IMR-90 (cell line): ENCODE data around the gene SAMSN1. TPM values are rescaled to one million over a fixed set of nuclear protein-coding genes. Genes with fewer than 3 reads are reported as not detected.

ENCODE experiments used
- ATAC-seq: fragments of 200-7000 bp; cut with Tn5 transposase; 2 replicates; pipeline ENCODE4 v1.9.1; 2020; ENCODE audit warnings: low read depth, mild to moderate bottlenecking, moderate library complexity
- BruUV-seq: library from RNA; stranded (reverse); fragments of 400-500 nt; replicated peaks from 2 replicates; lab custom pipeline; 2021; lab: Mats Ljungman, UMichigan
- CTCF ChIA-PET: fragments of 300-600 bp; formaldehyde crosslinking; extraction: SDS; loops from one replicate; lab custom pipeline; 2021; ENCODE audit warnings: antibody characterized with exemption; lab: Yijun Ruan, JAX
- POLR2A ChIA-PET: fragments of 300-600 bp; sonication (Branson Sonifier 250); formaldehyde crosslinking; loops from one replicate; lab custom pipeline; 2022; ENCODE audit warnings: antibody characterized with exemption; ENCODE audit not compliant: unreplicated experiment; lab: Charles Lee
- DNase-seq: peaks from one replicate; pipeline ENCODE4 v3.0.0; 2013
- H2AFZ ChIP-seq: replicated peaks from 2 replicates; pipeline ENCODE3; 2013; ENCODE audit warnings: low read length, mild to moderate bottlenecking; ENCODE audit not compliant: poor library complexity
- H2AK5ac ChIP-seq: 2 replicates; pipeline ENCODE4 v1.6.1; 2013; ENCODE audit warnings: low read depth, low read length, inconsistent platforms
- H2AK9ac ChIP-seq: replicated peaks from 2 replicates; pipeline ENCODE3; 2013; ENCODE audit warnings: mild to moderate bottlenecking, low read depth, low read length, moderate library complexity; ENCODE audit not compliant: poor library complexity
- H2BK120ac ChIP-seq: 2 replicates; pipeline ENCODE4 v1.6.1; 2013; ENCODE audit warnings: low read depth, low read length, inconsistent platforms
- H2BK15ac ChIP-seq: 3 replicates; pipeline ENCODE4 v1.6.1; 2013; ENCODE audit warnings: low read depth, low read length, inconsistent platforms
- H2BK20ac ChIP-seq: 2 replicates; pipeline ENCODE4 v1.6.1; 2013; ENCODE audit warnings: low read depth, mild to moderate bottlenecking, inconsistent platforms, low read length, moderate library complexity
- H2BK5ac ChIP-seq: 2 replicates; pipeline ENCODE4 v1.6.1; 2013; ENCODE audit warnings: mild to moderate bottlenecking, low read depth, low read length, inconsistent platforms; ENCODE audit not compliant: poor library complexity, severe bottlenecking
- H3K14ac ChIP-seq: replicated peaks from 2 replicates; pipeline ENCODE4 v1.6.1; 2013; ENCODE audit warnings: low read depth, low read length, inconsistent platforms
- H3K18ac ChIP-seq: 2 replicates; pipeline ENCODE4 v1.6.1; 2013; ENCODE audit warnings: low read depth, low read length, control low read depth
- H3K23ac ChIP-seq: 2 replicates; pipeline ENCODE4 v1.6.1; 2013; ENCODE audit warnings: low read depth, low read length, inconsistent platforms
- H3K27ac ChIP-seq: 2 replicates; pipeline ENCODE4 v1.5.1; 2013; ENCODE audit warnings: mild to moderate bottlenecking, control low read depth, low read length; ENCODE audit not compliant: insufficient read depth
- H3K27me3 ChIP-seq: 2 replicates; pipeline ENCODE4 v1.6.1; 2013; ENCODE audit warnings: low read length; ENCODE audit not compliant: control insufficient read depth, insufficient read depth
- H3K36me3 ChIP-seq: 2 replicates; pipeline ENCODE4 v1.6.1; 2013; ENCODE audit warnings: low read length, mixed read lengths; ENCODE audit not compliant: control insufficient read depth, insufficient read depth
- H3K4ac ChIP-seq: 2 replicates; pipeline ENCODE4 v1.6.1; 2013; ENCODE audit warnings: low read depth, low read length, inconsistent platforms
- H3K4me1 ChIP-seq: 2 replicates; pipeline ENCODE4 v1.6.1; 2013; ENCODE audit warnings: low read length, mixed read lengths; ENCODE audit not compliant: control insufficient read depth, insufficient read depth
- H3K4me2 ChIP-seq: 2 replicates; pipeline ENCODE4 v1.6.1; 2013; ENCODE audit warnings: low read depth, mild to moderate bottlenecking, control low read depth, low read length, moderate library complexity
- H3K4me3 ChIP-seq: 2 replicates; pipeline ENCODE4 v1.5.1; 2013; ENCODE audit warnings: low read depth, mild to moderate bottlenecking, control low read depth, low read length, moderate library complexity; ENCODE audit not compliant: insufficient read depth
- H3K56ac ChIP-seq: 2 replicates; pipeline ENCODE4 v1.6.1; 2013; ENCODE audit warnings: low read length, inconsistent platforms; ENCODE audit not compliant: insufficient read depth; ENCODE audit errors: extremely low read depth
- H3K79me1 ChIP-seq, 2 experiments: 2 replicates each; pipeline ENCODE4 v1.6.1; 2013; ENCODE audit warnings: low read length in 2 of 2, inconsistent platforms in 1 of 2, low read depth in 1 of 2
- H3K9ac ChIP-seq: 2 replicates; pipeline ENCODE4 v1.6.1; 2013; ENCODE audit warnings: low read depth, low read length, control low read depth
- H3K9me1 ChIP-seq: 2 replicates; pipeline ENCODE4 v1.6.1; 2013; ENCODE audit warnings: low read length, inconsistent platforms; ENCODE audit not compliant: insufficient read depth
- H3K9me3 ChIP-seq: 2 replicates; pipeline ENCODE4 v1.6.1; 2013; ENCODE audit warnings: low read length; ENCODE audit not compliant: control insufficient read depth, insufficient read depth
- H4K20me1 ChIP-seq: 2 replicates; pipeline ENCODE4 v1.6.1; 2013; ENCODE audit warnings: low read length, inconsistent platforms; ENCODE audit not compliant: insufficient read depth
- H4K5ac ChIP-seq: 2 replicates; pipeline ENCODE4 v1.6.1; 2013; ENCODE audit warnings: mild to moderate bottlenecking, low read depth, low read length, control low read depth
- H4K8ac ChIP-seq, 2 experiments: 2 replicates each; pipeline ENCODE4 v1.6.1; 2013; ENCODE audit warnings: low read depth in 2 of 2, low read length in 2 of 2, control low read depth in 1 of 2, inconsistent platforms in 1 of 2
- H4K91ac ChIP-seq: 2 replicates; pipeline ENCODE4 v1.6.1; 2013; ENCODE audit warnings: low read depth, low read length, inconsistent platforms; ENCODE audit not compliant: insufficient read depth
- CHD1 ChIP-seq: IDR thresholded peaks from 2 replicates; pipeline ENCODE4 v1.6.1; 2012; ENCODE audit warnings: low read depth, low read length, improper control_type of control experiment
- FOS ChIP-seq: fragments of 150-350 bp; IDR thresholded peaks from 2 replicates; pipeline ENCODE4 v1.6.1; 2016; ENCODE audit warnings: low read depth, low read length
- MAFK ChIP-seq: IDR thresholded peaks from 2 replicates; pipeline ENCODE4 v1.6.1; 2012; ENCODE audit warnings: low read depth, low read length, improper control_type of control experiment
- MAZ ChIP-seq: IDR thresholded peaks from 2 replicates; pipeline ENCODE4 v1.6.1; 2012; ENCODE audit warnings: low read depth, mild to moderate bottlenecking, low read length, improper control_type of control experiment, moderate library complexity, borderline replicate concordance
- MXI1 ChIP-seq: IDR thresholded peaks from 2 replicates; pipeline ENCODE4 v1.6.1; 2012; ENCODE audit warnings: low read depth, mild to moderate bottlenecking, low read length, moderate library complexity, borderline replicate concordance
- NFE2L2 ChIP-seq: fragments of 150-350 bp; IDR thresholded peaks from 2 replicates; pipeline ENCODE4 v1.6.1; 2016; ENCODE audit warnings: low read depth, mild to moderate bottlenecking, low read length
- POLR2A ChIP-seq: IDR thresholded peaks from 2 replicates; pipeline ENCODE4 v1.6.1; 2012; ENCODE audit warnings: mild to moderate bottlenecking, low read depth, low read length
- RAD21 ChIP-seq: IDR thresholded peaks from 2 replicates; pipeline ENCODE4 v1.6.1; 2012; ENCODE audit warnings: low read length, improper control_type of control experiment
- RCOR1 ChIP-seq: IDR thresholded peaks from 2 replicates; pipeline ENCODE4 v1.6.1; 2012; ENCODE audit warnings: mild to moderate bottlenecking, low read length, improper control_type of control experiment; ENCODE audit not compliant: insufficient replicate concordance
- RFX5 ChIP-seq: IDR thresholded peaks from 2 replicates; pipeline ENCODE4 v1.8.0; 2012; ENCODE audit warnings: low read depth, mild to moderate bottlenecking, low read length, moderate library complexity
- SMC3 ChIP-seq: fragments of 150-350 bp; IDR thresholded peaks from 2 replicates; pipeline ENCODE4 v1.6.1; 2016; ENCODE audit warnings: low read depth, mild to moderate bottlenecking, antibody characterized with exemption, low read length, moderate library complexity
- WGBS, 2 experiments: methylation state at CpG; one replicate each; pipeline versions ENCODE4 v1.1.5 to v1.1.7; 2013; ENCODE audit warnings: missing lambda C conversion rate in 2 of 2; ENCODE audit not compliant: insufficient read length in 1 of 2; ENCODE audit errors: extremely low coverage in 2 of 2; 5-methylcytosine and 5-hydroxymethylcytosine counted together
- dilution Hi-C: fragments of 300-500 bp; cut with HindIII; formaldehyde crosslinking; loops from one replicate; pipeline ENCODE4 v1.14.3; 2018; ENCODE audit warnings: low sequenced_read_pairs; ENCODE audit not compliant: unreplicated experiment
- in situ Hi-C: fragments of 300-500 bp; cut with MboI; formaldehyde crosslinking; loops from 3 replicates; pipeline ENCODE4 v1.14.3; 2019; ENCODE audit warnings: low sequenced_read_pairs, inconsistent platforms, mixed read lengths
- intact Hi-C: fragments of 100-400 bp; cut with micrococcal nuclease; formaldehyde crosslinking; loops from 2 replicates; pipeline ENCODE4 v1.10.0; 2022
- polyA plus RNA-seq, 3 experiments: library from polyadenylated mRNA; depleted of rRNA; stranded (reverse); fragments of >200 nt; gene quantifications; 2 replicates each; pipeline ENCODE4 v1.2.3, GENCODE V29; 2012; ENCODE audit warnings: low replicate concordance in 1 of 3
- total RNA-seq: library from RNA; depleted of rRNA; stranded (reverse); fragments of >200 nt; gene quantifications from 2 replicates; pipeline ENCODE4 v1.2.3, GENCODE V29; 2012
- TF ChIP-seq, protein P1 (sequence below): fragments of 150-350 bp; IDR thresholded peaks from 2 replicates; pipeline ENCODE4 v1.6.1; 2016; ENCODE audit warnings: low read depth, mild to moderate bottlenecking, low read length, moderate library complexity, borderline replicate concordance

SAMSN1 gene
- total and polyA plus RNA-seq, 2 of the 4 experiments (the other 2 are of a cell fraction) = not detected

DNA sequence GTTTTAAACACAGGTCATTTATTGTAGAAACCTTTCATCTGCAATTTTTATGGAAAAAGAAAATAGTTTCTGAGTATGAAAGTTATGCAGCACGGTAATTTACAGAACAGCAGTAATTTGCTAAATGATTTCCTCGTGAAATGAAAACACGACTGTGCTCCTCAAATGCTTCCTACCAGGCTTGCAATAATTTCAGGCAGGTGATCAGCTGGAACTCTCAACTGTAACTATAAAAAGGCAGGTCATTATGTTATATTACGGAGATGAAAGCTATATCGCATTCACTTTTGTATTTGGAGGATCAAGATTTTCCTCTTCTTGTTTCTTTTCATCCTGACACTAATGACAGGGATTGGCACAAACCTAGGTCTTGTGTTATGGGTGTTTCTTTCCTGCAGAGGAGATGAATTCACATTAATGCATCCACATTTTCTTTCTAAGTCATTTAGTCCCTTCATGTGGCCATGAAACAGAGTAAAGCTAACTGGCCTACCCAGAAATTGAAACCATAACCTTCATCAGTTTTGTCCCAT lies 57.4 kb downstream of the SAMSN1 start:
- no peaks in the 10 kb centered on the region for H3K27me3 ChIP-seq
- TF ChIP-seq MXI1 = no peak
- TF ChIP-seq CHD1 = no peak
- no peak for TF ChIP-seq POLR2A
- TF ChIP-seq RFX5 = no peak
- no peak for TF ChIP-seq FOS
- TF ChIP-seq NFE2L2 = no peak
- TF ChIP-seq, protein P1, sequence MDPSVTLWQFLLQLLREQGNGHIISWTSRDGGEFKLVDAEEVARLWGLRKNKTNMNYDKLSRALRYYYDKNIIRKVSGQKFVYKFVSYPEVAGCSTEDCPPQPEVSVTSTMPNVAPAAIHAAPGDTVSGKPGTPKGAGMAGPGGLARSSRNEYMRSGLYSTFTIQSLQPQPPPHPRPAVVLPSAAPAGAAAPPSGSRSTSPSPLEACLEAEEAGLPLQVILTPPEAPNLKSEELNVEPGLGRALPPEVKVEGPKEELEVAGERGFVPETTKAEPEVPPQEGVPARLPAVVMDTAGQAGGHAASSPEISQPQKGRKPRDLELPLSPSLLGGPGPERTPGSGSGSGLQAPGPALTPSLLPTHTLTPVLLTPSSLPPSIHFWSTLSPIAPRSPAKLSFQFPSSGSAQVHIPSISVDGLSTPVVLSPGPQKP = no peak
- TF ChIP-seq MAFK = no peak
- no peak for TF ChIP-seq MAZ
- no peak for TF ChIP-seq RCOR1
- TF ChIP-seq SMC3 = no peak
- TF ChIP-seq RAD21 = no peak
- H3K27ac ChIP-seq = no peak overlapping the region
- H3K4me3 ChIP-seq = no peak overlapping the region
- ATAC-seq (no peak), DNase-seq (no peak)
- no peak overlapping the region for H4K91ac ChIP-seq
- no peaks in the 10 kb centered on the region for H3K79me1 ChIP-seq
- no peak overlapping the region for H3K14ac ChIP-seq
- no peak overlapping the region for H2BK120ac ChIP-seq
- H3K4me1 ChIP-seq = no peaks in the 10 kb centered on the region
- H2AFZ ChIP-seq = no peak overlapping the region
- H4K20me1 ChIP-seq = no peaks in the 10 kb centered on the region
- intact Hi-C loops = no loop called here
- H3K9me3 ChIP-seq = no peaks in the 10 kb centered on the region
- BruUV-seq = no TSS peak
- H2AK9ac ChIP-seq = no peak overlapping the region
- no peaks in the 10 kb centered on the region for H3K9me1 ChIP-seq
- H4K8ac ChIP-seq = no peak overlapping the region
- H3K4ac ChIP-seq = no peak overlapping the region
- in situ Hi-C loops = no loop called here
- CTCF ChIA-PET = no interaction called here
- H3K4me2 ChIP-seq = no peak overlapping the region
- H2AK5ac ChIP-seq = no peak overlapping the region
- H4K5ac ChIP-seq = no peak overlapping the region
- H2BK5ac ChIP-seq = no peak overlapping the region
- H3K56ac ChIP-seq = no peak overlapping the region
- no peak overlapping the region for H2BK20ac ChIP-seq
- no peak overlapping the region for H3K23ac ChIP-seq
- no peak overlapping the region for H3K9ac ChIP-seq
- H2BK15ac ChIP-seq = no peak overlapping the region
- POLR2A ChIA-PET = no interaction called here
- dilution Hi-C loops = no loop called here
- no CpG with 5 or more reads among the region's 5 CpGs for WGBS, 2 experiments
- H3K18ac ChIP-seq = no peak overlapping the region
- H3K36me3 ChIP-seq = no peaks in the 10 kb centered on the region
